HG02884 (cell line): ENCODE measurements around the gene CHRM5.

Experiments used
- ATAC-seq: cut with Tn5 transposase; IDR thresholded peaks from one replicate; pipeline ENCODE4 v1.9.1; 2021; ENCODE audit warnings: mild to moderate bottlenecking, moderate library complexity; ENCODE audit not compliant: unreplicated experiment

Gene CHRM5, protein sequence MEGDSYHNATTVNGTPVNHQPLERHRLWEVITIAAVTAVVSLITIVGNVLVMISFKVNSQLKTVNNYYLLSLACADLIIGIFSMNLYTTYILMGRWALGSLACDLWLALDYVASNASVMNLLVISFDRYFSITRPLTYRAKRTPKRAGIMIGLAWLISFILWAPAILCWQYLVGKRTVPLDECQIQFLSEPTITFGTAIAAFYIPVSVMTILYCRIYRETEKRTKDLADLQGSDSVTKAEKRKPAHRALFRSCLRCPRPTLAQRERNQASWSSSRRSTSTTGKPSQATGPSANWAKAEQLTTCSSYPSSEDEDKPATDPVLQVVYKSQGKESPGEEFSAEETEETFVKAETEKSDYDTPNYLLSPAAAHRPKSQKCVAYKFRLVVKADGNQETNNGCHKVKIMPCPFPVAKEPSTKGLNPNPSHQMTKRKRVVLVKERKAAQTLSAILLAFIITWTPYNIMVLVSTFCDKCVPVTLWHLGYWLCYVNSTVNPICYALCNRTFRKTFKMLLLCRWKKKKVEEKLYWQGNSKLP

DNA sequence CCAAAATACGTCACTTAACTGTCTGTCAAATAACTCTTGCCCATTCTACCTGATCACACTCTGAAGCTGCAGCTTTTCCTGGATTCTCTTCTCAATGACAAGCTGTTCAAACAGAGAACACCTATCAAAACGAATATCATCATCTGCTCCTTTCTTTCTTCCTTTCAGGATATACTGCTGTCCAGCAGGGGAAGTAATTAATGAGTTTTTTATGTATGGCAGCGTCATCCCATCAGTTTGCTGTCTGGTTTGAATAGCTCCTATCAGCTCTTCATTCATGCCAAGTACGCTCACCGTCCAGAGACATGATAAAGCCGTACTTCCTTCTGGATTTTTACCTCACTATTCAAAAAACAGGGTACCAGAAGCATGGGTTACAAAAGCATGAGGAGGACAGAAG is at the start of gene CHRM5:
CHRM5 (plus strand) TSS at position 274 of the 400 bp plus-strand sequence. CDS start 94,221 bp downstream, outside the sequence.
- ATAC-seq: no peak

DNA sequence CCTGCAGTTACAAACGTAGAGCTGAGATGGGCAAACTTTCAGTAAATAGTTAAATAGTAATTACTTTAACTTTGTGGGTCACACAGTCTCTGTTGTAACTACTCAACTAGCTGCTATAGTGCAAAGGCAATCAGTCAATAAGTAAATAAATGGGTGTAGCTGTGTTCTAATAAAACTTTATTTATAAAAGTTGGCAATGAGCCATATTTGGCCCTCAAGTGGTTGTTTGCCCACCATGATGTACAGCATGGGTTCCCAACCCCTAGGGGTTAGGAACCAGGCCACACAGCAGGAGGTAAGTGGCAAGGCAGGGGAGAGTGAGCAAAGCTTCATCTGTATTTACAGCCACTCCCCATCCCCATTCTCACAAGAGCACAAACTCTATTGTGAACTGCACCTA is 44.9 kb upstream of the CHRM5 start:
- ATAC-seq: no peak

DNA sequence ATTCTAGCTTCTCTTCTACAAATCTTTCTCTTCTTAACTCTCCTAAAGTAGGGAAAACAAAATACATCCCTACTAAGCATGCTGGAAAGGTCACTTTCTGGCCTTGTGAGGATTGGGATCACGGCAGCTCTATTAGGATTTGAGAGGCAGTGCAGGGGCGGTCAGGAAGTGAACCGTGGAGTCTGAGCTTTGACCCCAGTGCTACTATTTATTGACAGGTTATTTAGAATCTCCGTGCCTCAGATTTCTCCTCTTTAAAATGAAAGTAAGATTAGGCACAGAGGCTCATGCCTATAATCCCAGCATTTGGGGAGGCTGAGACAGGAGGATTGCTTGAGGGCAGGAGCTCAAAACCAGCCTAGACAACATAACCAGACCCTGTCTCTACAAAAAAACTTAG is 42.0 kb upstream of the CHRM5 start:
- ATAC-seq: no peak

DNA sequence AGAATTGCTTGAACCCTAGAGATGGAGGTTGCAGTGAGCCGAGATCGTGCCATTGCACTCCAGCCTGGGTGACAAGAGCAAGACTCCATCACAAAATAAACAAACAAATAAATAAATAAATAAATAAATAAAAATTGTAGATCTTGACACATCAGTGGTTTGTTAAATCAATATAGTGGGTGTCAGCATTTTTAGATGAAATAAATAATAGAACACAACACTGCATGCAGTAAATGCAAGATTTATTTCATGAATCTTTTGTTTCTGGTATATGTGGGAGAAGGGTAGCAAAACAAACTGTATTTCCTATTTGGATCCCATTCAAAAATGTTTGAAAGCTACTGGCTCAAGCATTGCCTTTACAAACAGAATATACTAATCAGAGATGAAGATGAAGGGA is 35.6 kb upstream of the CHRM5 start:
- ATAC-seq: no peak

DNA sequence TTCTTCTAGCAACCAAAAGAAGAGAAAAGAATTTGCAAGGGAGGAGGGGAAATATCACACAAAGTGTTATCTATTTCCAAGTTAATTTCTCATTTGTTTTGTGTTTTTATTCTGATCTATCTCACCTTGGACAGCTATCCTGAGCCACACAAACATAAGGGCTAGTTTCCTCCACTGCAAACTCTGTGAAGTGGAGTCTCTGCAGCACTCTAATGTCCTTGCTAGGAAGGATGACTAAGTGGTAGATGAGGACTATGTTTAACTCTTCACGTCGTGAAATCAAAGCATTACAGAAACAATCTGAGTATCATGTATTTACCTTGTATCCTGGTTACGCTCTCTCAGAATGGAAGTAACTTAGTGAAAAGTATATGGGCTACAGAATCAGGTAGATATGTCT is 33.9 kb upstream of the CHRM5 start:
- ATAC-seq: no peak

DNA sequence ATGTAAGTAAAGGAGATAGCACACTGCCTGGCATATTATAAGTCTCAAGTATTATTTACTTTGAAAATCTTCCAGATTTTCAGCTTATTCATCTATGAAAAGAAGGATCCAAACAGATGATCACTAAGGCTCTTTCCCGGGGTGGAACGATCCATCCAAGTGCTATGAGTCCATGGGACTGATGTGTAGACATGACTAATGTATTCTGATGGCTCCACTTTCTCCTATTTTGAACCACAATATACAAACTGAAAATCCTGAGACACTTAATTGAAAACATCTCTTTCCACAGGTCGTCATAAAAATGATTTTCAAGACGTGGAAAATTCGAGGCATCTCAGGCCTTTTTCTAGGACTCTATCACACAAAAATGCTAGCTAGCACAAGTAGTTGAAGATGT is 33.4 kb upstream of the CHRM5 start:
- ATAC-seq: no peak

DNA sequence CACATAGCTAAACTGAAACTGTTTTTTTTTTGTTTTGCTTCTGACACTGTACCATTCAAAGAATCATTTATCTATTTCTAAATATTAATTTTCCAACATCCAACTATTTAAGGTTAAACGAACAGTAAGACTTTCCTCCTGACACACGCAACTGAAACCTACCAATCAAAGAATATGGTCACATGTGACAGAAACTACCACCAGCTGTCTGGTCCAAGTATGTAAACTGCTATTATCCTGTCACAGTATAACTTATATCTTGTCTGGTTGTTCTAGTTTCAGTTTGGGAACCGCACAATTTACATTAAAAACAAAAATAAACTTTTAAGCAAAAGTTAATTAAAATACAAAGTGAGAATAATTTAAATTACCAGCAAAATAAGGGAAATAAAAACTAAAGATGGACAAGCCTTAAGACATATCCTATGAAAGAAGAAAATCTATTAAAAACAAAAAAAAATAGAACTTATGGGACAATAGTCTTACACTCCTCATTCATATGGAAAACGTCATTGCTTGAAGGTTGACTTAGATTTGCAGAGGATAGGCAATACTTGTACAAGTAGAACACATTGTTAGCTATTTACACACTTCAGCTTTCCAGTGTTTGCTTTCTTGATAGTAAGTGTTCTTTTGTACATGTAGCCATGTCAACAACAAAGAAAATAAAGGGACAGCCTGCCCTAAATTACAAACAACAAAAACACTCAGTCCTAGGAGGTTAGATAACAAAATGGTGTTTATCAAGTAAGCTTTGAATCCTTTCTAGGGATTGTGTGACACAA is 26.8 kb upstream of the CHRM5 start:
- no peak for ATAC-seq

DNA sequence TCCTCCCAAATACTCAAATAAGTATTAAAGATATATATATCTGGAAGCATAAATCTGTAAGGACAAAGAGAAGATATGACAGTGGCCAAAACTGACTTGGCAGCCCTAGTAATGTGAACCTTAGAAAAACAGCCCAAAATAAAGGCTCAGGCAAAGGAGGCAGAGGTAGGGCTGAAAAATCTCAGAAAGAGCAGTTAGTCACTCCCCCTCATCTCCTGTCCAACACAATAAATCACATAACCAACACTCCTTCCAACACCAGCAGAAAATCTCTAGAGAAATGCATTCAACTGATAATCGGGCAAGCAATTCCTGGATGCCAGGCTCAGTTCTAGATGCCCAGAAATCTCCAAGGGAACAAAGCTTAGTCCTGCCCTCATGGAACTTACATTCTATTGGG is 22.1 kb upstream of the CHRM5 start:
- no peak for ATAC-seq

DNA sequence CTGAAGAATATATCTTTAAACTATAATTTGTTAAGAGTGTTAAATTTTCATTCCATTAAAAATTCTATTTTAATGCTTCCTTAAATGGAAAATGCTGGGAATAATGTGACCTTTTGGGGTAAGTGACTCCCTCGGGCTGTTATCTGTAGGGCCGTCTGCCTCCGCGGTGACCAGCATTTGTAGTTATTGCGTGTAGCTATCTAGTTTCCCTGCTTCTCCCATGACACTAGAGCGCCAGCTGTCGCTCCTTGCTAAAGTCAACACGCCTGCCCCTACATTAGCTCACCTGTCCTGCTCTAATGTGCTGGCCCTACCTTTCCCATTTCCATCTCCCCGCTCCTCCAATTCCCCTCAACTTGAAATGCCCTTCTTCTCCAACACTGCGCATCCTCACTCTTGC is 12.4 kb upstream of the CHRM5 start:
- ATAC-seq: no peak

DNA sequence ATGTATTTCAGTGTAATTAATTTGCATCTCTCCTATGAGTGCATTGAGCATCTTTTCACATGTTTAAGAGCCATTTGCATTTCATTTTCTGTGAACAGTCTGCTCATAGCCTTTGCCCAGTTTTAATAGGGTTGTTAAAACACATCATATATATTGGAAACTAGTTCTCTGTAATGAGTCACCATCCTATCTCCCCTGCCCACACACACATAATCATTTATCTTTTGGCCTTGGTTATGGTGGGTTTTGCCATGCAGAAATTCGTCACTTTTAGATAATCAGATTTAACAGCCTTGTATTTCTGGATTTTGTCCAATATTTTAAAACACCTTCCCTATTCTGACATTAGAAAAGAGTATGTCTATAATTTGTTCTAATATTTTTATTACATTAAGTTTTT is 11.9 kb upstream of the CHRM5 start:
- ATAC-seq: no peak

DNA sequence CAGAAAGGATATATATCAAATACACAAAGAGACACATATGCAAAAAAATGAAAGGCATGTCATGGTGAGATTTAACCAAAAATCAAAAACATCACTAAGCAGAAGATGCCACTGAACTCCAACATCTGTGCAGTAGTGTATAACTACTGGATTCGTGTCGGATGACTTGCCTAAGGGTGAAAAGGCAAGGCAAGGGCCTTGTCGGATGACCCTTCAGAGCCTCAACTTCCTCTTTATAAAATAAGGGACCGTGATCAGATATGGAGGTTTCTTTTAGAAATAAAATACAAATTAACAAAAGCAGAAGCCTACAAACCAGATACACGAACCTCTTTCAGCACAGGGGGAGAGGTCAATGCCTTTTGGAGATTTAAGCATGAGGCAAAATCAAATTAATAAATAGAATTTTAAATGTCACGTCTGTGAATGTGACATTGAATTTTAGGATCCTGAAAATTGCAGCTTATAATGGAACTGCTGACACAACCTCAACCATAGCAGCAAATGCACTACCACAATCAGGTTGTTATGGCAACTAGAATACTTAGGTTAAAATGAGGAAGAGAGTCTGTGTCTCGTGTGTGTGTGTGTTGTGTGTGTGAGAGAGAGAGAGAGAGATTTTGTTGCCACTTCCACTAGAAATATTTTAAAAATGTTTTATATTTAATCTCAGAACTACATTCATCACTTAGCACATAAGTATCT is 8.3 kb upstream of the CHRM5 start:
- no peak for ATAC-seq

DNA sequence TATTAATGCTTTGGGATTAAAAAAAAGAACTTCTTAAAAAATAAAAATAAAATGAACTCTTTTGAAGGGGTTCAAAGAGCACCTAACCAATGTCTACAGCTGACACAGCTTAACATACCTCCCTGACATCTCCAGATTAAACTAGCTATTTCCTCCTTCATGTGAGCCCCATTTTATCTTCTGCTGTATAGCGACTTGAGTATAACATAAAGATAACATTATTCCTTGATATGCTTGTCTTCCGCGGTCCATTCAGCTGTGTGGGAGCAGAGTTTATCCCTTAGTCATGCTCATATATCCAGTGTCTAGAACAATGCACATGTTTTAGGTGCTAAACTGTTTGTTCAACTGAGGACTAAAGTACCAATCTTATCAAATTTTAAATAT is 7.8 kb upstream of the CHRM5 start:
- no peak for ATAC-seq

DNA sequence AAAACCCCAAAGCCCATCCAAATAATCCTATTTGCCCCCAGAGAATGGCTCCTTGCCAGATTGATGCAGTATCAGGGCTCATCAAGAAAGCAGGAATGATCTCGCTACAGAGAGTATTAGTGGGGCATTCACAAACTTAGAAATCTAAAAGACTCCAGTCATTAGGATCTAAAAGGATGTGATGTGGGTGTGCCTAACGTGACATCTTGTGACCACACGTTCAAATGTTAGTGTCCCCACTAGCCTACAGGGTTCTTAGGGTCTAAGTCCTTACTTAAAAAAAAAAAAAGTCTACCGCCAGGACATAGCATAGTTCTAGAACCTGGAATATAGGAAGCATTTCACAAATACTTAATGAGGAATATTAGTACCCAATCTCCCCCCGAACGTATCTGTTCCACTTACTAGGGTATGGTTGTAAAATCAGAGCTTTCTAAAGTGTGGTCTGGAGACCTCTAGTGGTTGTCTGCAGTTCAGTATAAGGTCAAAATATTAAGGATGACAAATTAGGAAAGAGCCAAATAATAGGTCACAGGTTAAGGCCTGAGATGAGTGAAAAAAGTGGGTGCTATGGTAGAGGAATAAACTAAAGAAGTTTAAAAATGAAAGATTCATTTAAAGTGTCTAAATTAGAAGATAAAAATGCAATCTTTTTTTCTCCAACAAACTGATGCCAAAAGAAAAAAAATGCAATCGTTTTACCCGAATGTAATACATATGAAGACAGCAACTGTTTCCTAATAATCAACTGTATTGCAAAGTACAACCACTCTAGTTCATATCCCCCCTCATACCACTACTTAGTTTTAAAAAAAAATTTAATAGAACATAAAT is 4.2 kb upstream of the CHRM5 start:
- ATAC-seq: no peak

DNA sequence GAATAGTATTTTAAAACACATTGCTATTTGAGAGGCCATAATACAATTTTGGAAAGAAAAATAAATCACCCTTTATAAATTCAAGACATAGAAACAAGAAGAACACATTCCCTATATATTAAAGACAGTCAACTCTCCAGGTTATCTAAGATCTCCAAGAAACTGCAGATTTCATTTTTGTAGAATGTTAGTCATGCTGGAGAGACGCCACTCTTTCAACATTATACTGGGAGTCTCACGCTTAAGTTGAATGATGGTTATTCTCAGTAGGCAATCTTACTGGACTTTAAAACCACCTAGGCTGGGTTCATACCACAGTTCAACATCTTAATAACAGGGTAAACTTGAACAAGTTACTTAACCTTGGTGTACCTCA is 3.6 kb upstream of the CHRM5 start:
- no peak for ATAC-seq

DNA sequence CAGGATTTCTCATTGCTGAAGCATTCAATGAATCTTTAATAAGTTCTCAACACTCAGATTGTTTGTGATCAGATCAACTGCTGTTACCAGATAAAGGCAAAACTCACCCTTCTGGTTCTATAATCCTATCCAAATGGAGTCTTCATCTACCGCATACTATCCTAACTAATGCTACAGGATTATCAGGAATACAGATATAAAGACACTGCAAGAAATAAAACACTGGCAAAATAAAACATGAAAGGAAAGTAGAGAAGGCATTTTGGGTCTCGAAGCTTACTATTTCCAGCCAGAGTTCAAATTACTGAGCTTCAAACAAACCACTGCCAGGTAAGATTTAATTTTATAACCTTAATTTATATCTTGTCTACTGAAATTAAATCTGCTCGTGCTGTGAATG is 524 bp downstream of the CHRM5 start:
- ATAC-seq: no peak

DNA sequence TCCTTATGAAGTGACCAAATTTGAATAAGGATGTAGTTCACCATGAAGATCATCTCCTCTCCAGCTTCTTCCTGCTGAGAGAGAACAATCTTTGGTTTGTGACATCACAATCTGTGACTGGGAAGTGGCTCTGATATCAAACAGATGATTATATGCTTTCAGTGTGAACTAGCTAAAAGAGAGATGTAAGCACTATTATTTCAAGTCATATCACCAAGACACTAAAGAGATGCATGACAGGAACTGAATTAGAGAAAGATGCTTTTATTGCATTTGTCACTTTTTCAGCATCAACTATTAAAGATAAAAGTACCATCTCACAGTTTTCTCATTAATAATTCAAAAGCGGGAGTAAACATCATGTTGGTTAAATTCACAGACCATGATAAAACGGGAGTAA is 3.5 kb downstream of the CHRM5 start:
- ATAC-seq: no peak

DNA sequence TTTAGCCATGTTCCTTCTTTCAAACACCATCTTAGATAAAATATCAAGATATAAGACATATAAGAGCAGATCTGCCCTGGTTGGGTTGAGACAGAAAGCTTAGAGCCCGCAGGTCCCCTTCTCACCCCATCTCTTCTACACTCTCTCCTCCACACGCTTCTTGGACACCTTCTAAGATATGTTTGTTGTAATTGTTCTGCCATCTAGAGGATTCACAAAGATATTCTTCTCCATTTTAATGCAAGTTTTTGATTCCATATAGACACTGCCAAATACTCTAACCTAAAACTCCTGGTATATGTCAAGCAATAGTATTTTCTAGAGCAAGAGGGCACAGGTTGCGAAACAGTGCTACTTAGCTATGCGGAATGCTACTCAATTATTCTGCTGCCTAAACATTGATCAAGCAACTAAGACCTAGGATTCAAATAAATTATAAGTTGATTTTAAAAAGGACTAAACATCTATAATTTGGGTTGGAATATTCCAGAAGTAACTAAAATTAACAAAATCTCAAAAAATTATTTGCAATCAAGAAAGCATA is 6.8 kb downstream of the CHRM5 start:
- ATAC-seq: no peak

DNA sequence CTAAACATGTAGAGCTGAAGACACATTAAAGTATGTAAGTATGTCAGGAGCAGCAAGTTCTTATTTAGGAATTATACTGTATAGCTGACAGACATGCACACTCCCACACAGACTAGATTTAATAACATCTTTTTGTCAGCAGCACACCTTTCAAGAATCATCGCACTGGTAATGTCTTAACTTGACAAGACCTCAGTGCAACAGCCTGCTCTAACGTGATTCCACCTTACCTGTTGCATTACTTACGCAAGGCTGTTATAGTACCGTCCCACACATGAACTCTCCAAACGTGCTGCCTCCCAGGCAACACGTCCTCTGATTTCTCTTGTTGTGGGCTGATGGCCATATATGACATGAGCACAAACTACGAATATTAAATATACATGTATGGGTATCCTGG is 11.9 kb downstream of the CHRM5 start:
- ATAC-seq: no peak

DNA sequence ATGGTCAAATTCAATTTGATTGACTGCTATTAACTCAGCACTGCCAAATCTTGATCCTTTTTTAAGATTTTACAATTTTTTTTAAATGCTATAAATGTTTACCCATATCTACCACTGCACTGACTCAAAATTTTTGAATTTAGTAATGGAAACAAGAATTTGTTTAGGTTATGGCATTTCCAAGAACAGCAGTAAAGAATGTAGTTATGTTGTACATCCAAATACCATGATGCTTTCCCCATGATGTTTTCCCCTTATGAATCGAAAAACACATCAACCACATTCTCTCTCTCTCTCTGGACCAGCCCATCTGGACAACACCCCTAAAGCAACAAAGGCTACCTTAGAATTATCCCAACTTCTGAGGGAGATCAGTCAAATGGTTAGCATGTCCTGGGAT is 14.2 kb downstream of the CHRM5 start:
- no peak for ATAC-seq

DNA sequence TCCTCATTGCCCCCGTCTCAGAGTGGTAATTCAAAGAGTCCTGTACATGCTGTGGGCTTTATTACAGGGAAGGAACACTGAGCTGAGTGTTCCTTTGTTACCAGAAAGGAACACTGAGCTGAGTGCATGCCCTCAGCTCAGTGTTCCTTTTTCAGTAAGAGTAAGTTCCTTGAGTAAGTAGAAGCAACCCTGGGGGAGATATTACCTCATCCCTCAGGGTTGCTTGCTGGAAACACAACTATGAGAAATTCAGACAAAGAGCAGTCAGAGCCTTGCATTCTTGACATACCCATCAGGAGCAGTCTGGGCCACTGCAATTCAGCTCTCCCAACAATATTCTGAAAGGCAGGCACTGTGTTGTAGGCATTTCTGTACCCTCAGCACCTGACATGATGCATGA is 17.0 kb downstream of the CHRM5 start:
- no peak for ATAC-seq
